IPS DF 19.7 (cell line): ENCODE measurements around the gene SORCS1.
"Not testable (repeated sequence)": the region's sequence is repeated elsewhere in the genome, so short reads cannot be mapped to it uniquely, and the experiment has no call there.

Experiments
- DNase-seq: peaks from one replicate; pipeline ENCODE4 v3.0.0-alpha.2; 2013; ENCODE audit warnings: low read depth, low spot score

Gene SORCS1

DNA sequence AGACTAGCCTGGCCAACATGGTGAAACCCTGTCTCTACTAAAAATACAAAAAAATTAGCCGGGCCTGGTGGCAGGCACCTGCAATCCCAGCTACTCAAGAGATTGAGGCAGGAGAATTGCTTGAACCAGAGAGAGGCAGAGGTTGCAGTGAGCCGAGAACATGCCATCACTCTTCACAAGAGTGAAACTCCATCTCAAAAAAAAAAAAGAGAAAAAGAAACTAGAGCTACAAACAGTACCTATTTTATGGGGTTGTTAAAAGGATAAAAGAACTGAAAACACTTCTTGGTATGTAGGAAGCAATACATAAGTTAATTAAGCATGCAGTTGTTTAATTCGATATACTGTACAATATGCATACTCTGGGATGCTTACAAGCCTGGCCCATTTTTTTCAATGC lies 216.9 kb downstream of the SORCS1 start:
- DNase-seq, result no peak

- DNase-seq, result no peak
These were observed 222.4 kb downstream of the SORCS1 start for GRCh38 chr10:106942035-106942662.

DNA sequence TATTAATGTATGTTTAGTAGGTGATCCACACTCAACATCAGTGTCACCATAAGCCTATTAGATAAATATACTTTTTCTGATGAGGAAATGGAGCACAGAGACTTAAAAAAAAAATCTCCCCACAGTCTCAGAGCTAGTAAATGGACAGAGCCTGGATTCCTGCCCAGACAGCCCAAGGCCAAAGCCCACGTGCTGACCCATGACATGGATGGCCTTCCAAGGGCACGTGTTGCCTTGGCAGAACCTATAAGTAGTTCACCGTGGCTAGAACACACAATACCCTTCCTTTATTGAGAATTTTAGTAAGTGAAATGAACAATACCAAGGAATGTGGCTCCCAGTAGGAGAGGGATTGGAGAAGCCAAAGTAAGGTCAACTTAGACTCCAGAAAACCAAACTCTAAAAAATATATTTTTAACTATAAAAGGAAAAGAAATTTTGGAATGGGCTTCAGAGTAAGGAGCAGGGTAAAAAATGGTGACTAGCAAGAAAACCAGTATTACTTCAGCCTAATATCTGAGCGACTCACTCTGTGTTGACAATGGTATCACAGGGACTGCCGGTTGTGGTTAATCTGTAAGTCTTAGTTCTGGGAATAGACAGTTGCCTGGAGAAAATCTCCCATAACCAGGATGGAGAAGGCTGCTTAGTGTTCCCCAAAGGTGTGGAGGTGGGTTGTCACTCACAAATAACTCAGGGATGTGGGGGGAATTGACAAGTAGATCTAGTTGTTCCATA lies 223.0 kb downstream of the SORCS1 start:
- DNase-seq, result no peak

DNA sequence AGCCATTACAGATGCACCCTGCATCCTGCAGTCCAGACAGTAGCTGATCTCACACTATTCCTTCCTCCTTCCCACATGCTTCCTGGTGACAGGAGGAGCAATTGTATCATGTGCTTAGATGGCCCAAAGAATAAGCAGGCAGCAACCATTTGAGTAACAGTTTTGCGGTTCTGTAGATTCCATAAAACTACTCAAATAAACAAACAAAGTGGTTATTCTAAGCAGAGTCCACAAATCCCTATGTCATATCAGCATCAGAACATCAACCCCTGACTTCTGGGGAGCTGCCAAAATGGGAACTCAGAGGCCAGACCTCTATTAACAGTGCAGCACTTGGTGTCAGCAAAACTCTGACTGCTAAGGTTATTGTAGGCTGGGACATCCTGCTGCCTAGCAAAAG lies 226.0 kb downstream of the SORCS1 start:
- no peak for DNase-seq

DNA sequence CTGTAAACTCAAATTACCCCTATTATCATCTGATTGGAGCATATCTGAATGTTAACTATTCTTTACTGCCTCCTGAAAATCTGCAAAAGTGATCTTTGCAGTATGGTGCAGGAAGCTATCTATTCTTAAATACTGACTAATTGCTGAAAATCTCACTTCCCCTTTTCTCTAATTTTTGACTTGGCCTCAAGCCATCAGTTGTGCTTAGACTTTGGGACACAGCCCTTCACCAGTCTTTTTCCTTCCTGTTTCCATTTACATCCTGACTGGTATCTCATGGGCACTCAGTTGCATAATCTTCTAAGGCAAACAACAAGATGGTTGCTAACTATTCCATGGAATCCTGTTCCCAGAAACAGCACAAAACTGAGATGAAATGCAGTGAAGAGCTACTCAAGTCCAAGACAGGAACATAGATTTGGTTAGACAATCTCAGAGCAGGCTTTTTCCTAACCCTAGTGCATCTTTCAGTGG lies 228.5 kb downstream of the SORCS1 start:
- DNase-seq, result no peak

GRCh38 chr10:106931853-106932249 lies 232.7 kb downstream of the SORCS1 start:
- DNase-seq, result no peak

GRCh38 chr10:106931159-106931852 lies 233.2 kb downstream of the SORCS1 start:
- DNase-seq, result no peak

DNA sequence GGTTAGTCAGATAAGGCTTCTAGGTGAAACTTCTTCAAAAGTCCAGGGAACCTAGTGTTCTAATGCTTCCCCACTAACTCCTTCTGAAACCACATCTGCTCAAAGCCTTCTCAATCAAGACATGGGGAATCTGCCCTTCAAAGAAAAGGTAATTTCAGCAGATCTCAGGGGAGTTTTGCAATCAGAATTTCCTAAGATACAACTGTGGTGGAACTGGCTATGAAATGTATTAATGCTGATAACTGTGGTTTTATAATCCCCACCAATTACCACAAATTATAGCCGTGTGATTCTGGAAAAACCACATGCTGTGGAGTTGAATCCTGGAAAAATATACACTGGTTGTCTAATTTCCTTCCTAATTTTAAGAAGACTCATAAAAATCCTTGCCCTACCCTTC lies 233.8 kb downstream of the SORCS1 start:
- no peak for DNase-seq

GRCh38 chr10:106929291-106929895 lies 235.1 kb downstream of the SORCS1 start:
- DNase-seq, result no peak

DNA sequence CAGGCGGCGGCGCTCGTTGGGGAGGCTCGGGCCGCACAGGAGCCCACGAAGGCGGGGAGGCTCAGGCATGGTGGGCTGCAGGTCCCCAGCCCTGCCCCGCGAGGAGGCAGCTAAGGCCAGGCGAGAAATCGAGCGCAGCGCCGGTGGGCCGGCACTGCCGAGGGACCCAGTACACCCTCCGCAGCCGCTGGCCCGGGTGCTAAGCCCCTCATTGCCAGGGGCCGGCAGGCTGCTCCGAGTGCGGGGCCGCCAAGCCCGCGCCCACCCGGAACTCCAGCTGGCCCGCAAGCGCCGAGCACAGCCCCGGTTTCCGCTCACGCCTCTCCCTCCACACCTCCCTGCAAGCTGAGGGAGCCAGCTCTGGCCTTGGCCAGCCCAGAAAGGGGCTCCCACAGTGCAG lies 236.4 kb downstream of the SORCS1 start:
- DNase-seq, result not testable (repeated sequence)

DNA sequence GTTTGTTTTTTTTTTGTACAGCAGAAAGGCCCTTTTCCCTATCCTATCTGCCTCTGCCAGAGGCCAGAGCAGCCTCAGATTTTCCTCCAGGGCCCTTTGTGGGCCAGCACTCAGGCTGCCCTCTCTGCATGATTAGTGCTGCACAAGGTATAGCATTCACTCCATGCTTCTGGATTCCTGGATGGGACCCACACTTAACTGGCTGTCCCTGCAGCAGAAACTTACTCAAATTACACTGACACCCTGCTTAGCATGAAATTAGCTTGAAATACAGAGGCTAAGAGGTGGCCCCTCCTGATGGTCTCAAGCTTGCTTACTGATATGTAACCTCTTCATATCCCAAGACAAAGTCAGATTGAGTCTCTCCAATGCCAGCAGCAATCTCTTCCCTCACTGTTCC lies 239.3 kb downstream of the SORCS1 start:
- DNase-seq, result no peak

- no peak for DNase-seq
These were observed 244.0 kb downstream of the SORCS1 start for GRCh38 chr10:106920538-106920937.

GRCh38 chr10:106919871-106920282 lies 244.6 kb downstream of the SORCS1 start:
- no peak for DNase-seq

- DNase-seq, result no peak
These were observed 247.0 kb downstream of the SORCS1 start for GRCh38 chr10:106917452-106918055.

DNA sequence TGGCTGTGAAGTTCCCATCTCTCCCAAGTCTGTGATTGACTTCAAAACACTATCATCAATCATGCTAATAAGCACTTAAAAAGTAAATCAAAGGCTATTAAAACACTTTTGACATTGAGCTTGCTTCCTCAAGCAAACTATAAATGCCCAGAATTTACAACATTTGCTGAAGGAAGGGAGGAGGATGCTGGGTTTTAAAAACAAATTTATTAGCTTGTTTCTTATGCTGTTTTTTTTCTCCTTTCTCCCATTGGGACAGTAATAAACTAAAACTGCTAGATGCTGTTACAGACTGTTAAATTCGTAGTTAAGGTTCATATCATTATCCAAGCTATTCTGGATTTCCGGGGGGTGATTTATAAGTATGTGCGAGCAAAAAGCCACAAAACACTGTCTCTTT lies 250.5 kb downstream of the SORCS1 start:
- no peak for DNase-seq

DNA sequence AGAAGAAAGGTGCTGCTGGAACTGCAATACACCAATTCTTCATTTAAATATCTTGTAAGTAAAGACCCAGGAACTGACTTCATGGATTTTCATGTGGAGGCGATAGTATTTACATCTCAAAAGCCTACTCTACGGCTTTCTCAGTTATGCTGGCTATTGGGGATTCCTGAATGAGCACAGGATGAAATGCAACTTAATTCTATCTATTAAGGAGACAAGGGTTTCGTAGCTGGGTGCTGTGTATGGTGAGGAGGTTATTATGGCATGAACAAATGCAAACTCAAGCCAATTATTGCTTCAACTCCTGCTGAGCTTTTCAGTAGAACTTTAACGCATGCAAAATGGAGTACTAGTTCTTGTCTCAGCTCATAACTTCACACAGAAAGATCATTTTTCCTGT lies 251.2 kb downstream of the SORCS1 start:
- DNase-seq, result no peak

DNA sequence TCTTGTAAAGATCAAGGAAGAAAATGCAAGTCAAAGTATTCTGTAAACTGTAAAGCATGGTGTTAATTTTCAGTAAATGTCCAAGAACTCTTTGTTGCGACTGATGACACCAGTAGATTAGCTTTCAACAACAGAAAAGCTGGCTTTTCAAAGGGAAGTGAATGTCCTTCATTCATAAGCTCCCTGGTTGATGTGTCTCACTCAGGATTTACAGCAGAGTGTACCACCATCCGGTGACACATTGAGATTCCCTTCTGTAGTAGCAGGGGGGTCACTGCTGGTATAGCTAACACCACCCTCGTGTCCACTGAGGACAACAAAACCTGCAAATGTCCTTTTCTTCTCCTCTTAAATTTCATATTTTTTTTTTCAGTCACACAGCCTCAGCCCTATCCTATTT lies 253.4 kb downstream of the SORCS1 start:
- DNase-seq, result no peak

GRCh38 chr10:106910666-106911065 lies 253.8 kb downstream of the SORCS1 start:
- no peak for DNase-seq

GRCh38 chr10:106908225-106908624 lies 256.3 kb downstream of the SORCS1 start:
- no peak for DNase-seq

DNA sequence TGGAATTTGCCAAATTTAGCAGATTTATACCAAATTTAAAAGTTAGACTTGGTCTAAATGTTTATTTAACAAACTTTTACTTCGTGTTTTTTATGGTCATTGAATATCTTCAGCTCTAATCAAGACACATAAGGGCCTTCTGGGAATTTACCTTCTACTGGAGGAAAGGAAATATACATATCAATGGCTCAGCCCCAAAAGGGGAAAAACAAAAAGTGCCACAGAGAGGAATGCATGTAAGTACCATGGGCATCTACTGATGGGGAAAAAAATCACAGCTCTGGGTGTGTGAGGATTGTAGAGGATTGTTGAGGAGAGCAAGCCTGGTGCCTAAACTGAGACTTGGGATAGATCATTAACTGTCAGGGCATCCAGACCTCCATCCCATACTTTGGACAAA lies 260.3 kb downstream of the SORCS1 start:
- no peak for DNase-seq

GRCh38 chr10:106903180-106903579 lies 261.3 kb downstream of the SORCS1 start:
- DNase-seq, result no peak
